MG63 (cell line): ENCODE results near the gene AFAP1L2. TPM values are rescaled to one million over a fixed set of nuclear protein-coding genes. Genes with fewer than 3 reads are reported as not detected.
A peak's percentile ranks its signal among the peaks of the same experiment; 100 is the strongest.

Source experiments
- DNase-seq: peaks from one replicate; pipeline ENCODE4 v3.0.0-alpha.2; 2020
- H3K27me3 ChIP-seq: fragments of 250-450 bp; sonication (Bioruptor Pico); 2 replicates; pipeline ENCODE4 v1.5.1; 2020; ENCODE audit warnings: mild to moderate bottlenecking, moderate library complexity
- H3K36me3 ChIP-seq: fragments of 250-450 bp; sonication (Bioruptor Pico); 2 replicates; pipeline ENCODE4 v1.5.1; 2020; ENCODE audit warnings: mild to moderate bottlenecking, moderate library complexity
- H3K4me3 ChIP-seq: fragments of 250-450 bp; sonication (Bioruptor Pico); 2 replicates; pipeline ENCODE4 v1.5.1; 2020; ENCODE audit warnings: mild to moderate bottlenecking, moderate library complexity
- H3K9me3 ChIP-seq: fragments of 250-450 bp; sonication (Bioruptor Pico); 2 replicates; pipeline ENCODE4 v1.5.1; 2020; ENCODE audit warnings: mild to moderate bottlenecking, moderate library complexity
- total RNA-seq: library from RNA; depleted of rRNA; stranded (reverse); fragments of >200 nt; shearing (Covaris generic); gene quantifications from 2 replicates; pipeline ENCODE4 v1.2.3, GENCODE V29; 2014; ENCODE audit warnings: low replicate concordance

The AFAP1L2 gene
- total RNA-seq, 1 experiment from 2014 or later = 3.8 TPM

DNA sequence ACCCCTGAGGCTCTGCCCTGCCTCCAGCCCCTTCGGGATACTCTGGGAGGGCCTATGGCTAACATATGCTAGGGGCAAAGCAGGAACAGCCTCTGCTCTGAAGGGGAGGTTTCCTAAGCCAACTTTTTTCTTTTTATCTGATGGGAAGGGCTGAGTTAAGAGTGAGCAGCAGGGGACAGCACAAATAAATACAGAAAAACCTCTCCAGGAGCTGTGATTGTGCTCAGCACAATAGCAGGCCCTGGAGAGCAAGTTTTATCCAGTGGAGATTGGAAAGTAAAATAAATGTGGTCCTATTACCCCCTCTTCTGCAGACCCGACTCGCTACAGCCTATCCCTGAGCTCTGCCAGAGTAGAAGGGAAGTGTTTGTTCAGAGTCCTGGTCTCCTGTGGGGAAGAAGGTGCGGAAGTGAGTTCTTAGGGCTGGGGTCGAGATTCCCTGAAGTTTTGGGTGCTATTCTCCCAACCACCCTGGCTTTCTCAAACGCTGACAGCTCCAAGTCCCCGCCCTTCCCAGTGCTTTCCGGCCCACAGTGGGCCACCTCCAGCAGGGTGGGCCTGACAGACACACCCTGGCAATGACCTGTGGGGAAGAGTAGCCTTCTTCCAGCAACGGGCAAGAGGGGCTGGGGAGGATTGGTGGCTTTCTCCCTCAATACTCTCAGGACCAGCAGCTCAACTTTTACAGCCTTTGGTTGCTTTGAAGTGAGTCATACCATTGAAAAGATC is 23.0 kb upstream of the AFAP1L2 start:
- Histone ChIP-seq H3K9me3 (no peaks in the 10 kb centered on the region), H3K36me3 (peaks cover 16% of the 10 kb centered on the region), H3K4me3 (no peak overlapping the region), H3K27me3 (no peaks in the 10 kb centered on the region)
- no peak for DNase-seq

DNA sequence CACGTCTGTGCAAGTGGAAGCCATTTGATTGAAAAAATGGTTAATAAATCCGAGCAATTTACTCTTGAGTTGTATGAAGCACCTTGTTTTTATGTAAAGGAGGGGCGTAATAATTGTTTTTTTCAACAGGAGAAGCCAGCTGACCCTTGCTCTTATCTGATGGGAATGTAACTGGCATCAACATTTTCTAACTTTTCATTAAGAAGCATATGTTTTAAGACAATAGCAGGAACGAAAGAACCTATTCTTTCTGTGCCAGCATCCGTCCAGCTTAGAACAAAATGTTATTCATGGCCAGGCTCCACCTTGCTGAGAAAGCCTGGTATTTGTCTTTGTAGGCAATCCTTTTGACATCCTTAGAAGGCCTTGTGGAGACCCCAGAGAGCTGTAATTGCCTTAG is 22.2 kb upstream of the AFAP1L2 start:
- peaks cover 11% of the 10 kb centered on the region for H3K36me3 ChIP-seq
- H3K4me3 ChIP-seq = no peak overlapping the region
- no peaks in the 10 kb centered on the region for H3K27me3 ChIP-seq
- no peaks in the 10 kb centered on the region for H3K9me3 ChIP-seq
- no peak for DNase-seq

DNA sequence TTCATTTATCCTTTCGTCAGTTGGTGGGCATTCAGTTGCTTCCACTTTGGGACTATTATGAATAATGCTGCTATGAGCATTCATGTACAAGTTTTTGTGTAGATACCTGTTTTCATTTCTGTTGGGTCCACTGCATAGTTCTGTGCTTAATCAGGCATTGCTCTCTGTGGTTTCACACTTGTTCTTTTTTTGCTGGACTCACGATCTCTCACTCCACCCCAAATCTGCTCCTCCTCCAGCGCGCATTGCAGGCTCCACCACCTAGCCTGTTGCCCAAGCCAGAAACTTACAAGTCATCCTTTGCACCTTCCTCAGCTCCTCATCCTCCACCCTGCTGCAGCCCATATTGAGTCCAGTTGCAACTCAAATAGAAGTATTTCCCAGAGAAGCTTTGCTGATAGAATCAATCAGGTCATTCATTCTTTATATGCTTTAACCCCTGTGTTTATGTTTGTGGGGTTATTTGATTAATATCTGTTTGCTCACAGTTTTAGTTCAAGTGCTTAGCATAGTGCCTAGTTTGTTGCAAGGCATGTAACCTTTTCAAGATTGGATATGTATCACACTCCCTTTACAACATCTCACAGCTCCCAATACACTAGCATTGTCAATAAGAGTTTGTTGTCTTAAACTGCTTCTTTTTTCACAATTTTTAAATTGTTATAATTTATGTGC is 16.6 kb upstream of the AFAP1L2 start:
- no peaks in the 10 kb centered on the region for H3K36me3 ChIP-seq
- no peak overlapping the region for H3K4me3 ChIP-seq
- H3K9me3 ChIP-seq = peaks cover 2% of the 10 kb centered on the region
- no peaks in the 10 kb centered on the region for H3K27me3 ChIP-seq
- no peak for DNase-seq

DNA sequence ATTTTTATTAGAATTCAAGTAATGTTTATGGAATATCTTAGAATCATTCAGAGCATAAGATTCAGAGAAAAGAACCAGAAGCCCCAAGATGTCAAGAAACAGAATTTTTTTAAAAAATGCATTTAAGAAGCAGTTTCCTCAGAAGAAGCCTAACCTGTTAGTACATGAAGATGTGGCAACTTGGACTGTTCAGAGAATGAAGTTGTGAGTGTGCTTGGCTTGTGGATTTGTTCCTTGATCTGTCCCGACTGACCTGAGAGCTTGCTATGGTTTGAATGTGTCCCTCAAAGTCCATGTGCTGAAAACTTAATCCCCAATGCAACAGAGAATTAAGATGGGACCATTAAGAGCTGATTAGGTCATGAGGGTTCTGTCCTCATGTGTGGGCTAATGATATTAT is 13.8 kb upstream of the AFAP1L2 start:
- no peaks in the 10 kb centered on the region for H3K27me3 ChIP-seq
- no peak for DNase-seq

DNA sequence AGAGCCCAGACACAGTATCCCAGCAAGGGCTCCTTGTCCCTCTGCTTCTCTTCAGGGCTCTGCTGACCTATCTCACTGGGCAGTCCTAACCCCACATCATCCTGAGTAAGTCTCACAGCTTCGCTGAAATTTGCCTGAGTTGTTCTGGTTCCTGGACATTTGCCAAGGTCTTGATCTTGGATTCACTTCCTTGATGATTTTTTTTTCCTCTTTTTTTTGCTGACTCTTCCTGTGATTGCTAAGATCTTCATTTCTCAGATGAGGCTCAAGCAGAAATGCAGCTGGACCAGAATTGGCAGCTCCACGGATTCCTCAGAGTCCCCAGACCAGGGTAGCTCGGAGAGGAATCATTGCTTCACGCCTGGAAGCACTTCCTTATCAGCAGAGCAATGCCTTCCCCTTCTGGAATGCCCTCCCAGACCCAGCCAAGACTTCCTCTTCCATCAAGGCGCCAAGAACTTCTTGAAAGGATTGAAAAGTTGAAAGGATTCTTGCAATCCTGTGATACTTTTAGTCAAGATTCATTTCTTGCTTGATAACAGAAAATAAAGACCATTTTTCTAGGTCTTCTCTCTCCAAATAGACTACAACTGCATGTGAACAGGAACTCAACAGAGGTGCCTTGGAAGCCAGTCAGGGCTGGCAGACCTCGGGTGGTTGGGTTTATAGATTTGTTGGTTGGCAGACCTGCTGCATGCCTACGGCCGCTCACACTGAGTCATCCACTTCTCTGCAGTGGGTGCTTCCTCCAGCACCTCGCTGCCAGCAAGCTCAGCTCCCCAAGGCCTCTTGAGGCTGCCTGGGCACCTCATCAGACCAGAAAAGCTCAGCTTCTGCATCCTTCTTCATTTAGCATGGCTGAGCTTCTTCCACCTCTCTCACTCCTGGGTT is 8.8 kb upstream of the AFAP1L2 start:
- Histone ChIP-seq H3K36me3 (no peaks in the 10 kb centered on the region), H3K9me3 (peaks cover 2% of the 10 kb centered on the region; the same call in 1 of the 2 replicates), H3K27me3 (no peaks in the 10 kb centered on the region), H3K4me3 (no peak overlapping the region)
- DNase-seq = peak; percentile 98

More for the DNA sequence above, 13.8 kb upstream of the AFAP1L2 start:
- Histone ChIP-seq H3K9me3 (peaks cover 2% of the 10 kb centered on the region), H3K4me3 (no peak overlapping the region), H3K36me3 (no peaks in the 10 kb centered on the region)

DNA sequence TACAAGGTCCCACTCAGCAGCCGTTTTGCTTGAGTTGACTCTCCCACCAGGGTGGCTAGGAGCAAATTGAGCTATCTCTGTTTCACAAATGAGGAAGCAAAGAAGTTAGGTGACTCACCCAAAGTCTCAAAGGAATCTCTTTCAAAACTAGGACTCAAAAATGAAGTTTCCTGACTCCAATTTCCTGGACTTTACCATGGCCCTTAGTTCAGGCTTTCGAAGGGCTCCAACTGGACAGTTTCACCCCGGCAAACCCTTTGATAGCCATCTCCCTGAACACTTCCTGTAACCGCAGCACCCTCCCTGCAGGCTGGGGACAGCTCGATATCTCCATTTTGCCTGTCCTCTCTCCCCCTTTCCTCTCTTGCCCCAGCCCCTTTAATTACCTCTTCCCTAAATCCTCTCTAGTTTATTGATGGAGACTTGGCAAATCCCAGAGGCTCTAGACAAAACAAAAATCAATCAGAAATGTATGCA is 4.7 kb upstream of the AFAP1L2 start:
- DNase-seq = no peak
- Histone ChIP-seq H3K27me3 (no peaks in the 10 kb centered on the region), H3K4me3 (no peak overlapping the region), H3K9me3 (no peaks in the 10 kb centered on the region), H3K36me3 (no peaks in the 10 kb centered on the region)

DNA sequence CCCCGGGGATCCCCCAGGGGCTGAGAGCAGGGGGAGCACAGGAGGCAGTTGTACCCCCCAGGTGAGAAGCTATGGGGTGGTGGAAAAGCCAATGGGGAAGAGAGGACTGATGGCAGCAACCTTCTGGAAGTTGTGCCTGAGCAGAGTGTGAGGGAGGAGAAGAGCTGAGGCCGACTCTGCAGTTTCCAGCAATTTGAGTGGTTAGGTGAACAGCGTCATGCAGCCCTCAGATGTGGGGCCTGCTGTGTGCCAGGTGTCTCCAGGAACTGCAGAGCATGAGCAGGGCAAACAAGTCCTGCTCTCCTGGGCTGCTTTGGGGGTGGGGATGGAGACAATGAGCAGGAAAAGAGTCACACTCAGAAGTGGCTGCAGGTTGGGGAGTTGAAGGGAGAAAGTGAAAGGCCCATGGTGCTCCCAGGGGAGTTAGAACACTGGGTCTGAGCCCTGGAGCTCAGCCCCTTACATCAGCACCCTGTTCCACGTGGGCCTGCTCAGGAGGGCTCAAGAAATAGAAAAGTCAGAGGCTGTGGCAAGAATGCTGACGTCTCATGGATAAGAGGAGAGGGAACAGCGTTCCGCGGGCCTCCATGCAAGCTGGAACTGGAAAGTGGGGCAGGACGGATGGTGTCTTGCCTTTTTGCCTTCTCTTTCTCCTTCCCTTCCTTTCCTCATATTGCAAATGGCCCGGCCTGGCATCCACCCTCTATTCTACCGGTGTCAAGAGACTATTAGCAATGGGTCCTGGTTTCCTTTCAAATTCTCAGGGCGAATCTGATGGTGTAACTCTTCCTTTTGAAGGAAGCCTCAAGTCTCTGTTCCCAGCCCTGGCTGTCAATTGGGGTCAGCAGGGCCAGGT is 4.0 kb upstream of the AFAP1L2 start:
- no peak for DNase-seq
- H3K4me3 ChIP-seq = no peak overlapping the region
- no peaks in the 10 kb centered on the region for H3K36me3 ChIP-seq
- H3K27me3 ChIP-seq = no peaks in the 10 kb centered on the region; the same call in 1 of the 2 replicates
- no peaks in the 10 kb centered on the region for H3K9me3 ChIP-seq

DNA sequence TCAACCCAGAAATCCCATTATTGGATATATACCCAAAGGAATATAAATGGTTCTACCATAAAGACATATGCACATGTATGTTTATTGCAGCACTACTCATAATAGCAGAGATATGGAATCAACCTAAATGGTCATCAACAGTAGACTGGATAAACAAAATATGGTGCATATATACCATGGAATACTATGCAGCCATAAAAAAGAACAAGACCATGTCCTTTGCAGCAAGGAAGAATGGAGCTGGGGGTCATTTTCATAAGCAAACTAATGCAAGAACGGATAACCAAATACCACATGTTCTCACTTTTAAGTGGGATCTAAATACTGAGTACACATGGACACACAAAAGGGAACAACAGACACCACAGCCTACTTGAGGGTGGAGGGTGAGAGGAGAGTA is 2.2 kb upstream of the AFAP1L2 start:
- Histone ChIP-seq H3K27me3 (no peaks in the 10 kb centered on the region; the same call in 1 of the 2 replicates), H3K9me3 (no peaks in the 10 kb centered on the region), H3K4me3 (no peak overlapping the region), H3K36me3 (no peaks in the 10 kb centered on the region)
- no peak for DNase-seq

DNA sequence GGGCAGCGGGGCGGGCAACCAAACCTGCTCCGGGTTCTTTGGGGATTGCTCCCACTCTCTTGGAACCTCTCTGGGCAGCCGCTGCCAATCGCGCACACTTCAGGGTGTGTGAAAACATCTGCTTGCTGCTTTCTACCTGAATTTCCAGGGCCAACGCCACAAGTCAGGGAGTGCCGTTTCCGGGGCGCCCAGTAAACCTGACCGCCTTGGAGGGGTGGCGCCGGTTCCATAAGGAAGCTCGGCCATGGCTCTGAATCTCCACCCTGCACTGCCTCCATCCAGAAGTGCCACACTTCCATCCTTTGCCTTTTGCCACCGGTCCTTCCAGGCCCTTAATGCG is 679 bp upstream of the AFAP1L2 start:
- H3K9me3 ChIP-seq = no peaks in the 10 kb centered on the region

DNA sequence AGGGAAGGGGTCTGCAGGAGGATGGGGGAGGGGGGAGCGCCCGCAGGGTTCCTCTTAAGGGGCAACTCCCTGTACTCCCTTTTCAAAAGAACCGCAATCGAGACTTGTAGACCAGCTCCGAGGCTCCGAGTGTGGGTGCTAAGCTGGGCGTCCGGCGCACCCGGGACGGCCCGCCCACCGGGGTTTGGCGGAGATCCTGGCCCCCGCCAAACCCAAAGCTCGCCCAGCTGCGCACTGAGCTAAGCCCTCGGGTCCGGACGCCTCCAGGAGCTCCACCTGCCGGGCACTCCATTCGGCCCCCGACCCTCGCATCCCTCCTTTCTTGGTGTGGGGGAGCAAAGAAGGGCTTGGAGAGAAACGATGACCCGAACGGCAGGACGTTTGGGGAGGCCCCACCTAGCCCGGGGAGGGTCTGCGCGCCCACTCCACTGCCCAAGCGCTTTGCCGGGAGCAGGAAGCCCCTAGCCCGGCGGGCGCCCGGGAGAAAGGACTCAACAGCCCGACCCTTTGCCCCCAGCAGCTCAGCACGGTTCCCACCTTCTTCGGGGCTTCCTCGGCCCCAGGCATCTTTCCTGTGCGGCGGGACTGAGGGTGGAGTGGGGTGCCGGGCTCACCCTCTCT is 651 bp downstream of the AFAP1L2 start:
- no peak for DNase-seq

More for the DNA sequence above, 679 bp upstream of the AFAP1L2 start:
- no peak for DNase-seq
- Histone ChIP-seq H3K4me3 (no peak overlapping the region), H3K27me3 (no peaks in the 10 kb centered on the region; the same call in 1 of the 2 replicates), H3K36me3 (no peaks in the 10 kb centered on the region)

DNA sequence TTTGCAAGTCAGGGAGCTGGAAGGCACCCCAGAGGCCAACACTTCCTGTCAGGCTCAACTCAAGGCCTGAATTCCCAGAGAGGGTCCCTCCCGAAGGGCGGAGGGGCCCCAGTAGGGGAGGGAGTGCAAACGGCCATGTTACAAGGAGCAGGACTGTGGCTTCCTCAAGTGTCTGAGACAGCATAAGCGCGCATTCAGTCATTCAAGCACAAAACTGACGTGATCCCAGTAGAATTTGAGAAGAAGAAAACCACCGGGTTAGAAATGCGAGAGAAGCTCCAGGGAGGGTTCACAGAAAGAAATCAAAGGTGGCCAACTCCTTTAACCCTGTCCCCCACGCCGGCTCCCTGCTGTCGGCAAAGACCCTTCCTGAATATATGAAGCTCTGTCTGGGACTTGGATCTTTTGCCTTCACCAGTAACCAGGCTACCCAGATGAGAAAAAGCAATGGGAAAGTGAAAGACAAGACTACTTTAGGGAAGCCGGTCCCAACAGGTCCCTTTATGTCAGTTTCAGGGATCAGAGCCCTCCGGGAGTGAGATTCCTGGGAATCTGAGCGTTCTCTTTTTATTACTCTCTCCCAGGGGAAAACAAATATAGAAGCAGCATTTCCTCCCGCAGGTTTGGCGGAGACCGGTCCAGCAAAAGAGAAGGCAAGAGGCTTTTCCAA is 1.3 kb downstream of the AFAP1L2 start:
- Histone ChIP-seq H3K9me3 (no peaks in the 10 kb centered on the region), H3K4me3 (no peak overlapping the region; the same call in 1 of the 2 replicates), H3K27me3 (no peaks in the 10 kb centered on the region; the same call in 1 of the 2 replicates), H3K36me3 (no peaks in the 10 kb centered on the region)
- DNase-seq = no peak

More for the DNA sequence above, 651 bp downstream of the AFAP1L2 start:
- Histone ChIP-seq H3K27me3 (no peaks in the 10 kb centered on the region; the same call in 1 of the 2 replicates), H3K9me3 (no peaks in the 10 kb centered on the region), H3K4me3 (peak overlapping the region; percentile 44), H3K36me3 (no peaks in the 10 kb centered on the region)

DNA sequence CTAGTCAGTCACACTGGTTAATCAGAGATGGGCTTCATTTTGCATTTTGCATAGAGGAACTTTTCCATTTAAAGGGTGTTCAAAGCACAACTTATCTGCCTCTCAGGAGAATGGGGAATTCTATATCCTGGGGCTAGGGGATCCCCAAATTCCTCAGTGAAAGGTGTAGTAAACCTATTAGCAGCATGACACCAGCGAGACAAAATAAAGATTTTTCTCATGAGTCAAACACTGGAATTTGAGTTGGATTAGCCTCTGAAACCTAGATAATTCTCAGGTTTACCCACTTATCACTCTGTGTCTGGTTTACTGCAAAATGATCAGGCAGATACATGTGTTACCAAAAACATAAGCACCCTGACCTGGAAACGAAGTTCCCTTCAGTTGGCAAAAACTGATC is 2.1 kb downstream of the AFAP1L2 start:
- DNase-seq = no peak
- H3K27me3 ChIP-seq = no peaks in the 10 kb centered on the region; the same call in 1 of the 2 replicates
- H3K4me3 ChIP-seq = no peak overlapping the region
- no peaks in the 10 kb centered on the region for H3K36me3 ChIP-seq
- no peaks in the 10 kb centered on the region for H3K9me3 ChIP-seq

DNA sequence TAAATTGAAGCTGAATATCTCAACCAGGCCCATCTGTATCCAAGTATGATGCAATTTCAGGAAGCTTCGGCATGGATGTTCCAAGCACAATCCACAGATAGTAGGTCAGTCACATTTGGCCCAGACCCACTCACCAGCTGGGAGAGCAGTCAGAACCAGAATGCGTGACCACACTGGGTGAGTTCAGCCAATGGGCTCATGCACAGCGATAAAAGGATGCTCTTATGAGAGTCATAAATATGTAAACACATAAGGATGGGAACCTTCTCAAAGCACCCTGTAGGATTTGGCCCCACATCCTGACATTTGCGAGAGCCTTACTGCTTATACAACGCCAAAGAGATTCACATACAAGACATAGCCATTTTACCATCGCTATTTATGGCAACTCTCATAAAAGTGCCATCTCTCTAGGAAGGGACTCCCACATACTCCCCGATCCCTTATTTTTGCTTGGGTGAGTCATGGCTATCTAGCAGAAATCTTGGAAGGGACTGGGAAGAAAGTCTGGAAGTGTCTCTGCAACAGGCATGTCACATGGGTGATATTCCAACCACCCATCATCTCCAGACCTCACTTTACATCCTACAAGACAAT is 3.0 kb downstream of the AFAP1L2 start:
- no peaks in the 10 kb centered on the region for H3K9me3 ChIP-seq
- peak; percentile 95 for DNase-seq
- H3K36me3 ChIP-seq = no peaks in the 10 kb centered on the region
- H3K4me3 ChIP-seq = no peak overlapping the region
- no peaks in the 10 kb centered on the region; the same call in 1 of the 2 replicates for H3K27me3 ChIP-seq

DNA sequence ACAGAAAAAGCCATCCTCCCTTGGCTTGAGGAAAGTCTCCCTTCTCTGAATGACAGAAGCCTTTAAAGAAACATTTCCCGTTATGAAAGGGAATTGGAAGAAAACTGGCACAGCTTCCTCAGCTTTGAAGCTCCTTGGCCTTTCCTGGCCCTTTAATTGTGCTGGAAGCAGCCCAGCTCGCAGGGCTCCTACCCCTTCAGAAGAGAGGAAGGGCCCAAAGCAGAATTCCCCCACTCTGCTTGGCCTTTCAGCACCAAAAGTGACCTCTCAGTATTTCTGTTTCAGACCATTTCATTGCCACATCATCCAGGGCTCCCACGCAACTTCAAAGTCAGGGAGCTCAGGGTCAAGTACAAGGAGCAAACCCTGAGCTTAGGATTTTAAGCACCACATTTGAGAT is 4.2 kb downstream of the AFAP1L2 start:
- Histone ChIP-seq H3K4me3 (no peak overlapping the region), H3K36me3 (no peaks in the 10 kb centered on the region), H3K9me3 (no peaks in the 10 kb centered on the region), H3K27me3 (no peaks in the 10 kb centered on the region; the same call in 1 of the 2 replicates)
- no peak for DNase-seq

DNA sequence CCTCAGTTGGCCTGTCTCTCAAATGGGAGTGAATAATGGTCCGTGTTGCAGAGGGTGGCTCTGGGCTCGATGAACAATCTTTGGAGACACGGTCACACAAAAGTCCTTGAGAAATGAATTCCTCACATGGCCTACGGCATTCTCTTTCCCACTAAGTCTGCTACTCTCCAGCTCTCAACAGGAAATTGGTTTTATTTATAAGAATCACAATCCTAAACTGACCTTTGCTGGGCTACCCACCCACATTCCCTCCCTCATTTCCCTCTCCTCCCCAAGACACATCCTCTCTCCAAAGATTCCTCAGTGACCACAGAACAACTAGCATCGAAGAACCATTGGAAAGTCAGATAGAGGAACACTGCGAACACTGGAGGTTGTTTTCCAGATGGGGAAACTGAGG is 4.7 kb downstream of the AFAP1L2 start:
- Histone ChIP-seq H3K4me3 (no peak overlapping the region), H3K9me3 (no peaks in the 10 kb centered on the region), H3K36me3 (no peaks in the 10 kb centered on the region), H3K27me3 (no peaks in the 10 kb centered on the region; the same call in 1 of the 2 replicates)
- no peak for DNase-seq
